ENCODE data around the gene SYK.

SYK gene

GRCh38 chr9:90895786-90896185 is 94.2 kb downstream of the SYK start:
- Histone ChIP-seq H3K4me1 (ENCODE audit: control insufficient read depth, insufficient read depth, low read length) (no peaks in the 10 kb centered on the region), H3K27me3 (ENCODE audit: control insufficient read depth, insufficient read depth, low read length) (no peaks in the 10 kb centered on the region), H3K9ac (ENCODE audit: low read length) (no peak overlapping the region), H3K36me3 (ENCODE audit: control insufficient read depth, insufficient read depth, low read length) (peaks cover 9% of the 10 kb centered on the region), H3K4me3 (ENCODE audit: low read length) (no peak overlapping the region), H3K27ac (ENCODE audit: low read depth, low read length) (no peak overlapping the region)

DNA sequence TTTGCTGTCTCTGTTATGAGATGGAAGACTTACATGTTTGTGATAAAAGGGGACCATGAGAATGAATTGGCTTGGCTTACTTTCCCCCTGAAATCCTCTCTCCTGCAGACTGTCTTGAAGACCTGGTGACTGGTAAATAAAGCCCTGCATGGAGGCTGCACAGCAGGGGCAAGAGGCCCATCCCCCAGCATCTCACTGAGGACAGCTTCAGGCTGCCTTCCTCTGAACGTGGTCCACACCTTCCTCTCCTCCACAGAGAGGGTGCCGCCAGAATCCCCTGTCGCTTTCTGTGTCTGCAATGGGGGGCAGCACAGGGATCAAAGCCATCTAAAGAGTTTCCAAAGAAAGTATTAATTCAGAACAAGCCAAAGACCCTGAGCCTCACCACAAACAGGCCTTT is 94.6 kb downstream of the SYK start:
- no peak overlapping the region for H3K4me3 ChIP-seq (ENCODE audit: low read length)
- H3K27ac ChIP-seq (ENCODE audit: low read depth, low read length), result no peak overlapping the region
- no peak overlapping the region for H3K9ac ChIP-seq (ENCODE audit: low read length)
- no peaks in the 10 kb centered on the region for H3K4me1 ChIP-seq (ENCODE audit: control insufficient read depth, insufficient read depth, low read length)
- peaks cover 9% of the 10 kb centered on the region for H3K36me3 ChIP-seq (ENCODE audit: control insufficient read depth, insufficient read depth, low read length)
- H3K27me3 ChIP-seq (ENCODE audit: control insufficient read depth, insufficient read depth, low read length), result no peaks in the 10 kb centered on the region

- Histone ChIP-seq H3K27ac (ENCODE audit: low read depth, low read length) (no peak overlapping the region), H3K9ac (ENCODE audit: low read length) (no peak overlapping the region), H3K4me3 (ENCODE audit: low read length) (no peak overlapping the region), H3K36me3 (ENCODE audit: control insufficient read depth, insufficient read depth, low read length) (peaks cover 6% of the 10 kb centered on the region), H3K4me1 (ENCODE audit: control insufficient read depth, insufficient read depth, low read length) (no peaks in the 10 kb centered on the region), H3K27me3 (ENCODE audit: control insufficient read depth, insufficient read depth, low read length) (no peaks in the 10 kb centered on the region)
Observed at GRCh38 chr9:90898228-90898627, 96.6 kb downstream of the SYK start.

- Histone ChIP-seq H3K9ac (ENCODE audit: low read length) (no peak overlapping the region), H3K27ac (ENCODE audit: low read depth, low read length) (no peak overlapping the region), H3K36me3 (ENCODE audit: control insufficient read depth, insufficient read depth, low read length) (peaks cover 6% of the 10 kb centered on the region), H3K4me1 (ENCODE audit: control insufficient read depth, insufficient read depth, low read length) (no peaks in the 10 kb centered on the region), H3K4me3 (ENCODE audit: low read length) (no peak overlapping the region), H3K27me3 (ENCODE audit: control insufficient read depth, insufficient read depth, low read length) (no peaks in the 10 kb centered on the region)
Observed at GRCh38 chr9:90899287-90899686, 97.7 kb downstream of the SYK start.

DNA sequence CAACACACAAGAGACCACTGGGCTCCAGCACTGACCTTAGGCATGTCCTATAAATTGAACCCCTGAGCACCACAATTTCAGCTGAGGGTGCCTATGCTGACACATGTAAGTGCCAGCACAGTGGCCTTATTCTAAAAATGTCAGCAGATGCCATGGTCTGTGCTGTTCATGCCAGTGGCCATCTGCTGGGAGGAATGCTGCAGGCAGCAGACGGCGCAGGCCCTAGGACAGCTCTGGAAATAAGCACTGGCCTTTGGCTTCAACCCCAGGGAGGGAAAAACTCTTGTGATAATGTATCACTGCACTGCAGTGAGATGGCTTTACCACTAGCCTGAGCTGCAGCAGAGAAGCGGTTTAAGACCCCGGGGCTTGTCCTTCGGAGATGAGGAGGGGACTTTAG is 98.5 kb downstream of the SYK start:
- H3K4me3 ChIP-seq (ENCODE audit: low read length), result no peak overlapping the region
- peaks cover 6% of the 10 kb centered on the region for H3K36me3 ChIP-seq (ENCODE audit: control insufficient read depth, insufficient read depth, low read length)
- no peak overlapping the region for H3K9ac ChIP-seq (ENCODE audit: low read length)
- H3K27ac ChIP-seq (ENCODE audit: low read depth, low read length), result no peak overlapping the region
- H3K27me3 ChIP-seq (ENCODE audit: control insufficient read depth, insufficient read depth, low read length), result no peaks in the 10 kb centered on the region
- no peaks in the 10 kb centered on the region for H3K4me1 ChIP-seq (ENCODE audit: control insufficient read depth, insufficient read depth, low read length)

DNA sequence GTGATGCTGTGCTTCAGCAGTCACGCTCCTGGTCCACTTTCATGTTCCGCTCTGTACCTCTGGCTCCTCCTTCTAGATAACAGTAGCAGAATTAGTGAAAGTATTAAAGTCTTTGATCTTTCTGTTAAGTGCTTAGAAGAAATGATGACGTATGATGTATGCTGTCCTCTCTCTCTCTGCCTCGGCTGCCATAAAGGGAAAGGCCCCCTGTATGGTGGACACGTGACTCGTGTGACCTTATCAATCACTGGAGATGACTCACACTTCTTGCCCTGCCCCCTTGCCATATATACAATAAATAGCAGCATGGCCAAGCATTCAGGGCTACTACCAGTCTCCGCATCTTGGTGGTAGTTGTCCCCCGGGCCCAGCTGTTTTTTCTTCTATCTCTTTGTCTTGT is 100.3 kb downstream of the SYK start:
- no peak overlapping the region for H3K9ac ChIP-seq (ENCODE audit: low read length)
- H3K27me3 ChIP-seq (ENCODE audit: control insufficient read depth, insufficient read depth, low read length), result no peaks in the 10 kb centered on the region
- H3K4me1 ChIP-seq (ENCODE audit: control insufficient read depth, insufficient read depth, low read length), result no peaks in the 10 kb centered on the region
- no peak overlapping the region for H3K4me3 ChIP-seq (ENCODE audit: low read length)
- no peak overlapping the region for H3K27ac ChIP-seq (ENCODE audit: low read depth, low read length)
- peaks cover 4% of the 10 kb centered on the region for H3K36me3 ChIP-seq (ENCODE audit: control insufficient read depth, insufficient read depth, low read length)

GRCh38 chr9:90903766-90904424 is 102.3 kb downstream of the SYK start:
- Histone ChIP-seq H3K27me3 (ENCODE audit: control insufficient read depth, insufficient read depth, low read length) (no peaks in the 10 kb centered on the region), H3K4me3 (ENCODE audit: low read length) (no peak overlapping the region), H3K9ac (ENCODE audit: low read length) (no peak overlapping the region), H3K36me3 (ENCODE audit: control insufficient read depth, insufficient read depth, low read length) (no peaks in the 10 kb centered on the region), H3K4me1 (ENCODE audit: control insufficient read depth, insufficient read depth, low read length) (no peaks in the 10 kb centered on the region), H3K27ac (ENCODE audit: low read depth, low read length) (no peak overlapping the region)

DNA sequence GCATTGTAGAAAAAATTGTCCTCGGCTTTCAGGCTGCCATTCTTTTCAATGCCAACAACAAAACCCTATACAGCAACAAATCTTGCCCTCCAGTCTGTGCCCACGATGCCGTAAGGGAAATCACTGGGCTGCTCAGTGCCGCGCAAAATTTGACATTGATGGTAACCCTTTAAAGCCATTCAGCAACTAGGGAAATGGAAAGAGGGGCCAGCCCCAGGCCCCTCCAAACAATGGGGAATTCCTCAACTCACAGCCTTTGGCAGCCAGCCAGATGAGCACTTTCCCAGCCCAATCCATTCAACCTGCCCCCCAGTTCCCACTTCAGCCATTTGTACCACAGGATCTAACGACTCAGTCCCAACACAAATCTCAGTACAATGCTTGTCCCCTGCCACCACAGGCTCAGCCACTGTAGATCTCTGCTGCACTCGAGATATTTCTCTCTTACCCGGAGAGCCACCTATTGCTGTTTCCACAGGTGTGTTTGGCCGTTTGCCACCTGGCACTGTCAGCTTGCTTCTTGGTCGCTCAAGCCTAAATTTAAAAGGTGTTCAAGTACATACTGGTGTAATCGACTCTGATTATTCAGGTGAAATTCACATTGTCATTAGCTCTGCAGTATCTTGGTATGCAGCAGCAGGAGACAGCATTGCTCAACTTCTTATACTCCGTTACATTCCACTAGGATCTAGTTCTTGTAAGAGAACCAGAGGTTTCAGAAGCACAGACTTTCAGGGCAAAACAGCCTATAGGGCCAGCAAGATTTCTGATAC is 103.3 kb downstream of the SYK start:
- no peak overlapping the region for H3K4me3 ChIP-seq (ENCODE audit: low read length)
- H3K36me3 ChIP-seq (ENCODE audit: control insufficient read depth, insufficient read depth, low read length), result no peaks in the 10 kb centered on the region
- H3K27ac ChIP-seq (ENCODE audit: low read depth, low read length), result no peak overlapping the region
- no peaks in the 10 kb centered on the region for H3K4me1 ChIP-seq (ENCODE audit: control insufficient read depth, insufficient read depth, low read length)
- H3K27me3 ChIP-seq (ENCODE audit: control insufficient read depth, insufficient read depth, low read length), result no peaks in the 10 kb centered on the region
- H3K9ac ChIP-seq (ENCODE audit: low read length), result no peak overlapping the region

DNA sequence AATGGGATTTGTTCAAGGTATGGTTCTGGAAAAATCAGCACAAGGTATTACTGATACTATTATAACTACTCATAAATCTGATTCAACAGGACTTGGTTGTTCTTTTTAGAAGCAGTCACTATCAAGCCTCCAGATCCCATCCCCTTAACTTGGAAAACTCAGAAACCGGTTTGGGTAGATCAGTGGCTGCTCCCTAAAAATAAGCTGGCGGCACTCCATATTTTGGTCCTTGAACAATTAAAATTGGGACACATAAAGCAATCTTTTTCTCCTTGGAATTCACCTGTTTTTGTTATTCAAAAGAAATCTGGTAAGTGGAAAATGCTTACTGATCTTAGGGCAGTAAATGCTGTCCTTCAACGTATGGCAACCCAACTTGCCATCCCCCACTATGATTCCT is 104.2 kb downstream of the SYK start:
- Histone ChIP-seq H3K27ac (ENCODE audit: low read depth, low read length) (no peak overlapping the region), H3K9ac (ENCODE audit: low read length) (no peak overlapping the region), H3K27me3 (ENCODE audit: control insufficient read depth, insufficient read depth, low read length) (no peaks in the 10 kb centered on the region), H3K36me3 (ENCODE audit: control insufficient read depth, insufficient read depth, low read length) (no peaks in the 10 kb centered on the region), H3K4me1 (ENCODE audit: control insufficient read depth, insufficient read depth, low read length) (no peaks in the 10 kb centered on the region), H3K4me3 (ENCODE audit: low read length) (no peak overlapping the region)

DNA sequence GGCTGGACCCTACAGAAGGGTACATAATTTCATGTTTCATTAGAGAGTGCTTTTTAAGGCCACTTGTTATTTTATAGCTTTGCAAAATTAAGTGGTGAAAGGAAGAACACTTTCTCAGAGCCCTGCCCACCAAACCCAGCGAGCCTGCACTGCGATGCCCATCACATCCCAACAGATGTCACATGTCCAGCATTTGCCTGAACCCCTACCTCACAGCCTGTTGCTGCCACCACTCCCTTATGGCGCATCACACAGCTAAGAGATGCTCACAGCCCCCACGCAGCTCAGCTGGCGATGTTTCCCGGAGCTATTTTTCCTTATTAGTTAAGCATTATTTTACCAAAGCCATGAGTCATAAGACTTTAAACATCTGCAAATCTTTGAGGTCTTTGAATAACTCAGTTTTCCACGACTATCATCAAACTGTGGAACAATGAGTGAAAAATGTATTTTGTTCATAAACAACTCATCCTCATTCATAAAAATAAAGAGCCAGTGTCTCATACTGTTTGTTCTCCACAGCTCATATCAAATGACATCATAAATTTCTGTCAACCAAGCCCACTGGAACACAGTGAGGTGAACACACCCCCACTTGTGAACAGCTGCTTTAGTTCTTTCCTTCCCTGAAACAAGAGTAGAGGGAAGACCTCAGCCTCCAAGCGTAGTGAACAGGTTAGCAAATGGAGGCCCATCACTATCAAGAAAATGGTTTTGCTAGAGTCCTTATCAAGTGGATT is 104.9 kb downstream of the SYK start:
- no peaks in the 10 kb centered on the region for H3K27me3 ChIP-seq (ENCODE audit: control insufficient read depth, insufficient read depth, low read length)
- no peaks in the 10 kb centered on the region for H3K4me1 ChIP-seq (ENCODE audit: control insufficient read depth, insufficient read depth, low read length)
- no peaks in the 10 kb centered on the region for H3K36me3 ChIP-seq (ENCODE audit: control insufficient read depth, insufficient read depth, low read length)
- no peak overlapping the region for H3K27ac ChIP-seq (ENCODE audit: low read depth, low read length)
- no peak overlapping the region for H3K9ac ChIP-seq (ENCODE audit: low read length)
- H3K4me3 ChIP-seq (ENCODE audit: low read length), result no peak overlapping the region

GRCh38 chr9:90907056-90907445 is 105.4 kb downstream of the SYK start:
- Histone ChIP-seq H3K4me1 (ENCODE audit: control insufficient read depth, insufficient read depth, low read length) (no peaks in the 10 kb centered on the region), H3K27ac (ENCODE audit: low read depth, low read length) (no peak overlapping the region), H3K27me3 (ENCODE audit: control insufficient read depth, insufficient read depth, low read length) (no peaks in the 10 kb centered on the region), H3K9ac (ENCODE audit: low read length) (no peak overlapping the region), H3K4me3 (ENCODE audit: low read length) (no peak overlapping the region), H3K36me3 (ENCODE audit: control insufficient read depth, insufficient read depth, low read length) (no peaks in the 10 kb centered on the region)

DNA sequence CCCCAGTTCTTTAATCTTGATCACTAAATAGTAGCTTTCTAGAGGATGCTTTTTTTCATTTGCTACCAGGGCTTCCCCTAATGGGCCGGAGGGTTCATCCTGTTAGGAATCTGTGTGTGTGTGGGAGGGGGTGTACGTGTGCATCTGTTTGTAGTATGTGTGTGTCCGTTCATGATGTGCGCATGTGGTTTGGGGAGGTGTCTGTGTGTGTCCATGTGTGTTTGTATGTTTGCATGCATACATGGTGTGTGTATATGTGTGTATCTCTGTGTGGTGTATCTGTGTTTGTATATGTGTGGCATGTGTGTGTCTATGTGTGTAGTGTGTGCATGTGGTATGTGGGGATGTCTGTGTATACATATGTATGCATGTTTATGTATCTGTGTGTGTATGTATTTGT is 106.2 kb downstream of the SYK start:
- H3K9ac ChIP-seq (ENCODE audit: low read length), result no peak overlapping the region
- H3K27me3 ChIP-seq (ENCODE audit: control insufficient read depth, insufficient read depth, low read length), result no peaks in the 10 kb centered on the region
- H3K36me3 ChIP-seq (ENCODE audit: control insufficient read depth, insufficient read depth, low read length), result no peaks in the 10 kb centered on the region
- H3K4me1 ChIP-seq (ENCODE audit: control insufficient read depth, insufficient read depth, low read length), result no peaks in the 10 kb centered on the region
- H3K4me3 ChIP-seq (ENCODE audit: low read length), result no peak overlapping the region
- H3K27ac ChIP-seq (ENCODE audit: low read depth, low read length), result no peak overlapping the region

All from rectal smooth muscle tissue (tissue), 1 donor.